PFSK-1 (cell line): ENCODE data around the gene CRYZL1.

Experiments
- FOXP2 ChIP-seq: optimal IDR thresholded peaks from 2 replicates; pipeline ENCODE3; 2011; ENCODE audit warnings: borderline replicate concordance, control low read depth, inconsistent platforms; ENCODE audit not compliant: insufficient read depth; ENCODE audit errors: extremely low read length, extremely low read depth
- POLR2AphosphoS5 ChIP-seq: IDR thresholded peaks from 2 replicates; pipeline ENCODE4 v1.6.1; 2012; ENCODE audit warnings: low read depth, mild to moderate bottlenecking, control low read depth, low read length, moderate library complexity
- REST ChIP-seq, 2 experiments: IDR thresholded peaks; 2 replicates each; pipeline versions ENCODE4 v1.6.1 to v1.8.0; 2011 to 2012; ENCODE audit warnings: low read depth in 2 of 2, low read length in 2 of 2, control low read depth in 1 of 2, inconsistent platforms in 1 of 2, mild to moderate bottlenecking in 1 of 2, moderate library complexity in 1 of 2; ENCODE audit not compliant: insufficient read depth in 1 of 2
- SIN3A ChIP-seq: IDR thresholded peaks from 2 replicates; pipeline ENCODE4 v1.6.1; 2012; ENCODE audit warnings: mild to moderate bottlenecking, low read length, moderate library complexity, borderline replicate concordance; ENCODE audit not compliant: insufficient read depth
- TAF1 ChIP-seq: IDR thresholded peaks from 2 replicates; pipeline ENCODE4 v1.6.1; 2012; ENCODE audit warnings: low read length, control low read depth, borderline replicate concordance; ENCODE audit not compliant: insufficient read depth

GRCh38 chr21:33659568-33659949 is 18.0 kb upstream of the CRYZL1 start:
- TF ChIP-seq TAF1 (no peak), REST (IDR thresholded peaks at IDR 0.05; ENCODE audit: insufficient read depth in 1 of 2, low read depth in 2 of 2, low read length in 2 of 2) (no peak), POLR2AphosphoS5 (no peak), SIN3A (no peak), FOXP2 (no peak)
